CD4-positive, alpha-beta T cell treated with Interleukin-15 for 1 hour (primary cell): ENCODE measurements around the gene FANK1.
A peak's percentile ranks its signal among the peaks of the same experiment; 100 is the strongest.
"Not testable (repeated sequence)": the region's sequence is repeated elsewhere in the genome, so short reads cannot be mapped to it uniquely, and the experiment has no call there.

ENCODE experiments used
- DNase-seq: peaks from one replicate; pipeline ENCODE4 v3.0.0-alpha.2; 2020

FANK1 gene

DNA sequence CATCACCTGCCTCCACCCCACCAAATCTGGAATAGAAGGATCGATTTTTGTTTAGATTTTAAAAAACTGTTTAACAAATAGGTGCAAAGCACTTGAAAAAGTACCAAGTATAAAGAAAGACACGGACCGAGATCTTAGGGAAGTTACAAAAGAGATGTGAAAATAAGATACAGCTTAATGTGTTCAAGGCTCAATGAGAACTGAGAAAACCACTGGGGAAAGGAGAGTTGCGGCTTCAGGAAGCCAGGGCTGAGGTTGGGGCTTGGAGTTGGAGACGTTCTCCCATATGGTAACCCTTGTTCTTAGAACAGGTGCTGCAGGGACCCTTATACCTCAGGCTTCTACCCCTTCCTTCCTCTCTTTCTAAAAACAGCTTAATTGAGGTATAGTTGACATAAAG is 140.2 kb downstream of the FANK1 start:
- DNase-seq: no peak

DNA sequence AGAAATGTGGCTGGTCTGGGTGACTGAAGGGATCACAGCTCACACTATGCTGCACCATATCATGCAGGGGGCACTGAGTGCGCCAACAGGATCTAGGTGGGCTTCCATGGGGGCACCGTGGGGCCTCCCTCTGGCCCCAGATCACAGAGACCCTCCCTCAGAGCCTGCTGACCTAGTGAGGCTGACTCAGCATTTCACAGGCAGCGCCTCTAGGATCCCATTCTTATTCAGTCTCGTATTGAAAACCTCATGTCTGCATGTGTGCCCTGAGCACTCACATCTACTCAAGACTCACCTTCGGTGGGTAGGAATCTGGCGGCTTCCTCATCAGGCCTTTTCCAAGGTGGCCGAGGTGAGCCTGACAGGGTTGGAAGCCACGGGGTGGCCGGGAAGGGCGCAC is 141.6 kb downstream of the FANK1 start:
- DNase-seq: no peak

DNA sequence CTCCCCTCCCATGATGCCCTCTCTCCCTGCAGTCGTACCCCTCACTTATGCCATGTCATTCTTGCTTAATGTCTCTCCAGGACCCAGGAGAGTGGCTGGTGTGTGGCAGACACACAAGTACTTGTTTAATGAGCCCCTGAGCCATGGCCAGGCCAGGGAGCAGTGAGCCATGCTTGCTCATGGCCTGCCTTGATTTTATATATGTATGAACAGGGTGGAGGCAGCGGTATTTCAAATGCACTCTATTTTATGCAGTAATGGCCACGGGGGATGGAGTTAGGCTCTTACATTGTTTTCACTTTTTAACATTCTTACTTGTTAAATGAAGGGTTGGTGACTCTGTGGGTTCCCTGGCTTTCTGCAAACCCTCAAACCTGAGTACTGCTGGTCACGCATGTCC is 144.8 kb downstream of the FANK1 start:
- DNase-seq: no peak

DNA sequence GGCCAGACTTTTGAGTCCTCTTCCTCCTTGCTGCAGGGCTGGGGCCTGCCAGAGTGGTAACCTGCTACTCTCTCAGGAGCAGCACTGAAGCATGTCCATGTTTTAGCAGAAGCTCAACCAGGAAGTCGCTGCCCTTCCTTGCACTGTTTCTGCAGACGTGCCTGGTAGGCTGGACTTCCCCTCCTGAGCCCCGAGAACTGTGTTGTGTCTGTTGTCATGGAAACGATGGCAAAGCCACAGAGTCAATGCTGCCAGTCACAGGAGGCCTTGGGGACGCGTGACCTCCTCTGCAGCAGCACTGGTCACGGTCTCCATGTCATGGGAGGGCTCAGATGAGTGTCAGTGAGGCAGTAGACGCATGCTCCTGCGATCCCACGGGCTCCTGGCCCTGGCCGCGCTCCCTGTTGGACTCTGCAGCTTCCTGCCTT is 145.5 kb downstream of the FANK1 start:
- peak; percentile 98 for DNase-seq

DNA sequence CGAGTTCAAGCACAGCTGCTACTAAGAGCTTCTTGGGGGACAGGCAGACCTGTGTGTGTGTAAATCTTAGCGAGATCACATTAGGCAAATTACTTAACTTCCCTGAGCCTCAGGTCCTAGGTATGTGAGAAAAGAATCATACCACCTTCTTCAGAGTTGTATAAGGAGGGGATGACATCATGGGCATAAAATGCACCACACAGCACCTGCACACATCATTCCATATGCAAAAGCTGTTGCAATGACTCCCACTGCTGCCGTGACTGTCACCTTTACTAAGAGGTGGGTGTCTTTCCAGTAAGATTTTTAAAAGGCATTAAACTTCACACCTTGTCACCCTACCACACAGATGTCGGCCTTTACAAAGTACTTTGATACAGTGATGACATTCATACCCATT is 146.0 kb downstream of the FANK1 start:
- DNase-seq: no peak

DNA sequence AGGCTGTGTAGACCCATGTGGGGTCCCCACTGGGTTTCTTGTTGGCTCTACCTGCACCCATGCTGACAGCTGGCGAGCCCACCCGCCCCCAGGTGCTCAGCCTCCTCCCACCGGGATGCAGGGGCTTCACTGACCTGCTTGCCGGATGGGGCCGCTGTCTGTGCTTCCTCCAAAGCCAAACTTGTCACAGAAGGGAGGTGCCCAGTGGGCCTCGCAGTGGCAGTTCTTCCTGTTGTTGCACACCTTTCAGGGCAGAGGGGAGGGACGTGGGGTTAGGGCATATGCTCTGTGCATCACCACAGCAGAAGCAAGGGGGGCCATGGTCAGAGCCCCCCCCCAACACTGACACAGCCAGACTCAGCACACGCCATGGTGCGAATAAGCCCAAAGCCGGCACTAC is 146.5 kb downstream of the FANK1 start:
- peak; percentile 57 for DNase-seq

DNA sequence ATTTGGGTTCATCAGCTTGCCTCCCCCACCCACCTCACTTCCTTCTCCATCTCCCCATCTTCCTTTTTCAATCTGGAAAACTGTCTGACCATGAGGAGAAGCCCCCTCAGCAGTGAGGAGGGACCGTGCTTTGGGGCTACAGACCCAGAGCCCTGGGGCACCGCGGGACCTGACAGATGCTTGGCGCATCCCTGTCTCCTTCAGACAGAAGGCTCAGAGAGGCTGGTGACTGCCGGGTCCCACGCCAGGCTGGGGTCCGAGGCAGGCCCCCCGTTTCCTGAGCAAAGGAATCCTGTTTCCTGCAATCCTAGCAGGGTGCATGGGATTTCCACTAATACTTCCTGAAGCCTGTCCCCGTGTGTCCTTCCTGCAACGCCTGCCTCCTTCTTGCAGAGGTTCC is 147.0 kb downstream of the FANK1 start:
- no peak for DNase-seq

DNA sequence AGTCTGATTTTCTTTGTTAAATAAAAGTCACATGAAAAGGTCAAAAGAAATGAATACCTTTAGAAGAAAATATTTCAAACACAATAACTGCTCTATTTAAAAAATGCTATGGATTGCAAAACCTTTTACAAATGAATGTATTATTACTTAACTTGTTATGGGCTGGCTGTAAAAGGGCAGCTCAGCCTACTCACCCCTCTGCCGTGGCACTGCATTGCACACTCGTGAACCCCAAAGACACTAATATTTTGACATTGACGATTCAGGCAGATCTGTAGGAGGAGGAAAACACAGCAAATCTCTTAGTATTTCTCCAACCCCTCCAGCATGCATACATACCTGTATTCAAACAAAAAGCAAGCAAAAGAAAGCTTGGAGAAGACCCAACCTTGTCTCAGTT is 149.5 kb downstream of the FANK1 start:
- DNase-seq: no peak

DNA sequence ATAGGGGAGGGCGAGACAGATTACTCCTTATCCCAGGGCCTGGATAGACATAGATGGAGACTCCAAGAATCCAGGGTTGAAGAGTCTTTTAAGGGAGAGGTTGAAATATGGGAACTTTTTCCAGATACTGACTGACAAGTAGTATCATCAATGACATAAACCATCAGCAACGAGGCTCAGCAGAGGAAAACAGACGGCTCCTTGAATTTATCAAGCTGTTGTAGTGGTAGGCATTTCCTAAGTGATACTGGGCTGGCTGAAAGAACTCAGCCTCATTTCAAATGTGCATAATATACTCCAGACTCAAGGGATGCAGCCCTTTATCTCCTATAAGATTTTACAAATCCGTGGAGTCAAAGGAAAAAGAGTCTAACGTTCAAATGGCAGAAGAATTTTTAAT is 150.5 kb downstream of the FANK1 start:
- no peak for DNase-seq

DNA sequence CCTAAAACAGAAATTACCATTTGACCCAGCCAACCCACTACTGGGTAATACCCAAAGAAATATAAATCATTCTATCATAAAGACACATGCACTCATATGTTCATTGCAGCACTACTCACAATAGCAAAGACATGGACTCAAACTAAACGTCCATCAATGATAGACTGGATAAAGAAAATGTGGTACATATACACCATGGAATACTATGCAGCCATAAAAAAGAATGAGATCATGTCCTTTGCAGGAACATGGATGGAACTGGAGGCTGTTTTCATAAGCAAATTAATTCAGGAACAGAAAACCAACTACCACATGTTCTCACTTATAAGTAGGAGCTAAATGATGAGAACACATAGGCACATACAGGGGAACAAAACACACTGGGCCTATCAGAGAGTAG is 151.4 kb downstream of the FANK1 start:
- not testable (repeated sequence) for DNase-seq

DNA sequence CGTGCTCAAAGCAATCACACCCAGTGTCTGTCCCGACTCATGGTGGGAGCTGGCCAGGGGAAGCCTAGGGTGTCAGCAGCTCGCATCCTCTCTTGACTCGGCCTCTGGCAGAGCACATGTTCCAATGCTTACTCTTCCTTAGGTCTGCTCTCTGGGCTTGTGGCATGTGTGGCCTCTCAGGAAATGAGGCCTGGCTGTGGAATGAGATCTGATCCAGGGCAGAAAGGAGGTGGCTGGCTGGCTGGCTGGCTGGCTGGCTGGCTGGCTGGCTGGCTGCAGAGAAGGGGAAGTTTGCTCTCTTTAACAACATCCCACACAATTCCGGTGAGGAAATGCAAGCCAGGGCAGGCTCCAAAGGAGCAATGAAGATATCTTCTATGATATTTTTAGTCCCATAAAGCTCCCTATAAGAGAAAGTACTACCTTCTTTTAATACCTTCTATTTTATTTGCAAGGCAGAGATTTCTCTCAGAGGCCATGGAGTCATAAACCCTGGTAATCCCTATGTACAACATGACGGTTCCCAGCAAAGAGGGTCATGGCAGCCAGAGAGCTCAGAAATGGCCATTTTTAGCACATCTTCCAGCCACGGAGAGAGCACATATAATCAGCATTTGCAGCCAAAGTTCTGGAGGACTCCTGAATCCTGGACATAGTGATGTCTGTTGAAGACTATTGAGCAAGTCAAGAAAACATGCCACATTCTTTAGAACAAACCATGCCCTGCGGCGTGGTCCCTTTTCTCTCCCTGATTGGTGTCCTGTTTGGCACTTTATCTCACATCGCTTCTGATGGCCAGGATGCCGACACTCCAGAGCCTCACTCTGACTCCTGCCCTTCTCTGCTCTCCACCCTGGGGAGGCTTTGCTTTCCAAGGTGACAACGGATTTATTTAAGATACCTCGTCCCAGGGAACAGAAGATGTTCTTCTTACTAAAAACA is 153.7 kb downstream of the FANK1 start:
- DNase-seq: no peak

DNA sequence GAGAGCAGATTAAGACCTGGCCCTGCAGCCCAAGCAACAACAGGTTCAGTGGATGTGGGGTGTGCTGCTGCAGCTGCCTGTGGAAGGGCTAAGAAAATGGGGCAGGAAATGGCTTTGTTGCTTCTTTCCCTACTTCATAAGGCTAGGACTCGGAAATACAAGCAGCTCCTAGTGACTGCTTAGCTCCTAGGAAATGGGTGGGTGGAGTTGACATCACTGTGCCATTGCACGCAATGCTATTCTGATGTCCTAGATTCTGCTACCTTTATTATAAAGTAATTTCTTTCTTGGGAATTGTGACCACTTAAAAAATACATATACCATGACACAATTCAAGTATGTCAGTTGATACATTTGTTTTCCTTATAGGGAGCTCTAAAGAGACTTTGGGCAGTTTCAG is 155.8 kb downstream of the FANK1 start:
- no peak for DNase-seq

DNA sequence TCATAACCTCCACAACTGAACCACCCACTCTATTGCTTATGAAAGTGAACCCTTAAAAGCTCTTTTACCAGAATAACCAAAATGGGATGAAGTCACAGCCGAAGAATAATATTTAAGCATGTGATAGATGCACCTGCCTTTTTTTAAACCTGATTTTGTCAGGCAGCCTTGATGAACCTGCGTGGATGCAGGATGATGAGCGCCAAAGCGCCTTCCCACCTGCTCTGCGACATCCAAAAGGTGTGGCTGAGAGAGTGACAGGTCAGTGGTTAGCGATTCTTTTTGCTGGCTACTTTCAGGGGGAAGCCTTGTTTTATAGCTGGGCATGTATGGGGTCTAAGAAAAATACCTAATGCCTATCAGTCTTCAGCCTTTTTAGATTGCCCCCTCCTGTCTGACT is 157.8 kb downstream of the FANK1 start:
- DNase-seq: no peak

DNA sequence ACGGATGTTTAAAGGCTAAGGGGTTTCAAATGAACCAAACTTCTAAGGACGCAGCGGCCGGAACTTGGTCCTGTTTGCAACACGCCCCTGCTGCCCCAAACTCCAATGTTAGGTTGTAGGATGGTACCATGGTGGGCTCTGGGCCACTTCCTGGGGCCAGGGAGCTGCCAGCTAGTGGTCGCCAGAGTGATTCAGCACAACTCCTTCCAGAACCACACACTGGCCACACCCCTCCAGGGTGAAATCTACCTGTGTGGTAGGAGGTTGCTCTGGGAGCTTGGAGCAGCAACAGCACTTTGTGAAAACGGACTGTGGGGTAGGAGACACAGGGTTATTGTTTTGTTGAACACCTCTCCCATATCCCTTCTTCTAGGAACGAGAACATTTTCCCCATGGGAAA is 161.1 kb downstream of the FANK1 start:
- no peak for DNase-seq

DNA sequence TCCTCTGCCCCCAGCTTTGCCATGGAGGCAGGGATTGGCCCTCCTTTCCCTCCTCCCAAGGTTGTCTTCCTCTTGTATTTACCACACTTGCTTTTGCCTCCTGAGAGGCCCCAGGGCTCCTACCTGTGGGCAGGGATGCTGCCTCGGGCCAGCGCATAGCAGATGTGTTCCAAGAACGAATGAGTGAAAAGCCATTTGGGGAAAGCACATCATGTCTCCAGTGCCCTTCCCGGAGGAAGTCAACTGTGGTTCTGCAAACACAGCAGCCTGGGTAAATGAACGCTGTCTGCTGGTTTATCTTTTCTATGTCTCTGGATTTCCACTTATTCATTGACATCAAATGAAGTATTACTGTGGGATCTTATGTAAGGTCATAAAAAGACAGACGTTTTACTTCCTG is 161.7 kb downstream of the FANK1 start:
- no peak for DNase-seq

DNA sequence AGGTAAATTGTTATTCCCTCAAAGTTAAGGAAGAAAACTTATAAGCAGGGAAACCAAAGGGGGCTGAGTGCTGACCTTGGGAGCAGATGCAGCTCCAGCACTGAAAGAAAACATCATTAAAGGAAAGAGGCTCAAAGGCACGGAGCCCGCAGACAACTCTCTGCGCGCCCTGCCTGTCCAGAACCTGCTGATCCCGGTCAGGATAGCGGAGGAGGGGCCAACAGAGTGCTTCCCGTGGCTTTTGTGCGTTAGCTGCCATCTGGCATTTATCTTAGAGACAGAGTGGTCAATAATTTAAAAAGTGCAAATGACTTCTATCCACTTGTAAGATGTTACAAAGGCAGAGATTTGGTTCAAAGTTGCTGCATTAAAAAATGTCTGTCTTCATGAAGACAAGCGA is 162.1 kb downstream of the FANK1 start:
- DNase-seq: no peak
